SK-N-MC (cell line): ENCODE results near the gene RCOR3.

Experiments used
- EZH2 ChIP-seq: fragments of 200-600 bp; sonication (generic); IDR thresholded peaks from one replicate; pipeline ENCODE4 v1.6.1; 2017; ENCODE audit warnings: antibody characterized with exemption
- POLR2AphosphoS5 ChIP-seq: IDR thresholded peaks from 2 replicates; pipeline ENCODE4 v1.6.1; 2012; ENCODE audit warnings: mild to moderate bottlenecking, low read depth, low read length, borderline replicate concordance

DNA sequence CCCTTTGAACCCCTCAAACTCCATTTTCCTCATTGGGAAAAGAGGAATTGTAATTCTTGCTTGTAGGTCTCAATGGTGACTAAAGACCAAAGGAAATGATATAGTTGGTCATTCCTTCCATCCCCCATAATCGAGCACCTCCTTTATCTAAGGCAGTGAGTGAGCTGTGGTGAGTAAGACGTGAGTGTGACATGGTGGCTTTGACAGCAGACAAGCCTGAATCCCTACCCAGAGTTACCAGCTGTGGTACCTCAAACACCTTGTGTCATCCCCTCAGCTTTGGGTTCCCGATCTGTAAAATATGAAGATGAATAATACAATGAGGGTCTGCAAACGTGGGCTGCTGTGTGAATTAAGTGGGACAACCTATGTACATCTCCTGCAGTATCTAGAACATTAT lies 75.8 kb downstream of the RCOR3 start:
- no peak for TF ChIP-seq EZH2
- no peak for TF ChIP-seq POLR2AphosphoS5
